Kidney (tissue), 14 donors: ENCODE measurements around the gene MAD1L1. TPM values are rescaled to one million over a fixed set of nuclear protein-coding genes. Genes with fewer than 3 reads are reported as not detected.

Experiments used
- DNase-seq, 5 donors: peaks; one replicate each; pipeline ENCODE4 v3.0.0-alpha.2; 2013 to 2020
- FAIRE-seq: peaks from 2 replicates; lab custom pipeline; 2012; peaks lifted over from hg19 to GRCh38; lab: Jason Lieb, UNC
- H3K27ac ChIP-seq, 2 donors: one replicate each; pipeline ENCODE4 v1.7.0; 2013; ENCODE audit warnings: low read depth in 2 of 2, low read length in 2 of 2, inconsistent platforms in 1 of 2
- H3K27me3 ChIP-seq: one replicate; pipeline ENCODE4 v1.7.1; 2013; ENCODE audit warnings: low read length, inconsistent platforms; ENCODE audit not compliant: control insufficient read depth, insufficient read depth
- H3K36me3 ChIP-seq, 3 donors: one replicate each; pipeline versions ENCODE4 v1.7.0 to v1.7.1; 2013; ENCODE audit warnings: low read length in 3 of 3, control low read depth in 1 of 3, inconsistent platforms in 1 of 3; ENCODE audit not compliant: insufficient read depth in 3 of 3, control insufficient read depth in 2 of 3
- H3K4me1 ChIP-seq, 3 donors: one replicate each; pipeline versions ENCODE4 v1.7.0 to v1.7.1; 2013; ENCODE audit warnings: low read length in 3 of 3, inconsistent platforms in 1 of 3, low read depth in 1 of 3; ENCODE audit not compliant: control insufficient read depth in 2 of 3, insufficient read depth in 2 of 3
- H3K4me3 ChIP-seq, 3 donors: one replicate each; pipeline versions ENCODE4 v1.7.0 to v1.8.1; 2013; ENCODE audit warnings: low read length in 3 of 3, control low read depth in 1 of 3, inconsistent platforms in 1 of 3
- H3K9ac ChIP-seq, 3 donors: one replicate each; pipeline versions ENCODE4 v1.7.0 to v1.7.1; 2013; ENCODE audit warnings: low read length in 3 of 3, control low read depth in 1 of 3, inconsistent platforms in 1 of 3
- H3K9me3 ChIP-seq, 3 donors: one replicate each; pipeline versions ENCODE4 v1.7.0 to v1.7.1; 2013; ENCODE audit warnings: low read length in 3 of 3, control low read depth in 1 of 3, inconsistent platforms in 1 of 3; ENCODE audit not compliant: control insufficient read depth in 2 of 3, insufficient read depth in 1 of 3
- CTCF ChIP-seq: IDR thresholded peaks from 3 replicates; pipeline ENCODE4 v1.5.1; 2012; ENCODE audit warnings: mild to moderate bottlenecking, moderate library complexity, borderline replicate concordance; ENCODE audit not compliant: insufficient read depth; ENCODE audit errors: extremely low read depth
- intact Hi-C: fragments of 100-400 bp; cut with DNase I; formaldehyde crosslinking; loops from one replicate; pipeline ENCODE4 v1.11.1; 2022
- polyA plus RNA-seq: library from polyadenylated mRNA; stranded (reverse); fragments of 350-450 nt; fragmentation: Illumina TruSeq; extraction: RNeasy Lipid Tissue Mini Kit (QIAGEN cat#74804); gene quantifications from one replicate; pipeline ENCODE4 v1.2.3, GENCODE V29; 2014; ENCODE audit warnings: low read depth, low replicate concordance; ENCODE audit not compliant: insufficient read depth
- total RNA-seq: library from RNA; stranded (reverse); fragmentation: NEBNext Ultra II Directional; extraction: Animal tissue kit (Norgen Biotek cat#: 25700); gene quantifications from one replicate; pipeline ENCODE4 v1.2.1, GENCODE V29; 2021
- donor health status: control.
- donor health status: control.
- donor health status: control.
- donor health status: control.
- donor health status: control.
- donor health status: DM: yes; HTN: yes; CAD: no.
- donor health status: Normal renal cell carcinoma (clear cell type).

MAD1L1 gene
- total and polyA plus RNA-seq, 2 donors from 2014 or later = 33.2 to 45.2 TPM

GRCh38 chr7:2151237-2151636 lies 81.5 kb downstream of the MAD1L1 start:
- Histone ChIP-seq H3K36me3 (no peaks in the 10 kb centered on the region), H3K4me1 (no peaks in the 10 kb centered on the region), H3K27me3 (no peaks in the 10 kb centered on the region), H3K27ac (no peak overlapping the region), H3K9ac (no peak overlapping the region), H3K4me3 (no peak overlapping the region), H3K9me3 (no peaks in the 10 kb centered on the region)
- TF ChIP-seq CTCF = no peak
- FAIRE-seq (no peak), DNase-seq (peak in 2 of 5 donors; percentile 29 to 40)
- intact Hi-C loops = no loop called here

- H3K4me1 ChIP-seq = no peaks in the 10 kb centered on the region
- H3K27ac ChIP-seq = no peak overlapping the region
- no peak overlapping the region for H3K4me3 ChIP-seq
- no peak overlapping the region for H3K9ac ChIP-seq
- peak in 1 of 5 donors; percentile 56 for DNase-seq
- H3K9me3 ChIP-seq = no peaks in the 10 kb centered on the region
- TF ChIP-seq CTCF = no peak
- peaks cover 0 to 2% (median 0%) of the 10 kb centered on the region in 3 donors for H3K36me3 ChIP-seq
- no peaks in the 10 kb centered on the region for H3K27me3 ChIP-seq
- intact Hi-C loops = no loop called here
- FAIRE-seq = no peak
Measured at GRCh38 chr7:2150445-2150815, 82.3 kb downstream of the MAD1L1 start.

GRCh38 chr7:2149672-2150444 lies 82.9 kb downstream of the MAD1L1 start:
- TF ChIP-seq CTCF = no peak
- Histone ChIP-seq H3K9ac (no peak overlapping the region), H3K9me3 (no peaks in the 10 kb centered on the region), H3K27me3 (no peaks in the 10 kb centered on the region), H3K36me3 (peaks cover 0 to 5% (median 3%) of the 10 kb centered on the region in 3 donors), H3K4me3 (no peak overlapping the region), H3K27ac (no peak overlapping the region), H3K4me1 (no peaks in the 10 kb centered on the region)
- intact Hi-C loops = no loop called here
- FAIRE-seq (no peak), DNase-seq (peak in 1 of 5 donors; percentile 67)

GRCh38 chr7:2148814-2149213 lies 83.9 kb downstream of the MAD1L1 start:
- TF ChIP-seq CTCF = no peak
- Histone ChIP-seq H3K4me3 (no peak overlapping the region), H3K36me3 (peaks cover 0 to 5% (median 3%) of the 10 kb centered on the region in 3 donors), H3K27me3 (no peaks in the 10 kb centered on the region), H3K9me3 (no peaks in the 10 kb centered on the region), H3K4me1 (no peaks in the 10 kb centered on the region), H3K9ac (no peak overlapping the region), H3K27ac (no peak overlapping the region)
- no peak for FAIRE-seq
- DNase-seq = no peak
- intact Hi-C loops = no loop called here
